Pancreas (tissue), 10 donors: ENCODE results near the gene GP2. TPM values are rescaled to one million over a fixed set of nuclear protein-coding genes. Genes with fewer than 3 reads are reported as not detected.

ENCODE experiments used
- ATAC-seq, 4 donors: fragments of 200-7000 bp; cut with Tn5 transposase; one replicate each; pipeline versions ENCODE4 v1.8.0 to v1.9.1; 2020; ENCODE audit warnings: mild to moderate bottlenecking in 4 of 4, moderate library complexity in 4 of 4
- DNase-seq, 6 donors: peaks; one replicate each; pipeline ENCODE4 v3.0.0-alpha.2; 2020
- FAIRE-seq: peaks from 2 replicates; lab custom pipeline; 2012; peaks lifted over from hg19 to GRCh38; lab: Jason Lieb, UNC
- H3K27ac ChIP-seq, 4 donors: fragments of 200-600 bp; sonication (generic); 1 replicate in 3 of 4; 2 replicates in 1 of 4; pipeline versions ENCODE4 v1.5.0 to v1.8.0; 2020
- H3K27me3 ChIP-seq, 4 donors: fragments of 200-600 bp; one replicate each; pipeline ENCODE4 v1.8.0; 2021
- H3K36me3 ChIP-seq, 3 donors: fragments of 200-600 bp; sonication (generic) in 1 of 3; one replicate each; pipeline versions ENCODE4 v1.5.0 to v1.8.0; 2020 to 2021
- H3K4me1 ChIP-seq, 3 donors: fragments of 200-600 bp; one replicate each; pipeline ENCODE4 v1.8.0; 2021
- H3K4me3 ChIP-seq, 4 donors: fragments of 200-600 bp; sonication (generic) in 2 of 4; one replicate each; pipeline versions ENCODE4 v1.5.0 to v1.8.0; 2020 to 2021
- H3K9me3 ChIP-seq, 4 donors: fragments of 200-600 bp; one replicate each; pipeline ENCODE4 v1.8.0; 2021
- CTCF ChIP-seq, 4 donors: fragments of 200-600 bp; sonication (generic) in 3 of 4; IDR thresholded peaks; one replicate each; pipeline versions ENCODE4 v1.5.0 to v1.8.0; 2021; ENCODE audit warnings: antibody characterized with exemption in 4 of 4
- WGBS, 2 donors: extraction: QIAGEN DNeasy Blood & Tissue Kit; methylation state at CpG; one replicate each; pipeline ENCODE4 v1.1.7; 2013; 5-methylcytosine and 5-hydroxymethylcytosine counted together
- intact Hi-C, 3 donors: fragments of 100-400 bp; cut with DNase I; formaldehyde crosslinking; loops; one replicate each; pipeline versions ENCODE4 v1.11.1 to v1.14.2; 2022
- polyA plus RNA-seq, 2 donors: library from polyadenylated mRNA; stranded (reverse); fragments of 200-250 nt; gene quantifications; one replicate each; pipeline ENCODE4 v1.2.3, GENCODE V29; 2013
- total RNA-seq, 6 donors: library from RNA; stranded (reverse); fragmentation: NEBNext Ultra II Directional in 4 of 6; extraction: Animal tissue kit (Norgen Biotek cat#: 25700) in 4 of 6; gene quantifications; one replicate each; pipeline versions ENCODE4 v1.2.1 to v1.2.4, GENCODE V29; 2021 to 2023
- donor health status: healthy with polysubstance abuse.
- donor health status: DM: no; HTN: no; CAD: no; lungs with moderate emphysema.
- donor health status: DM: no; HTN: no; CAD: no.
- donor health status: control.
- donor health status: control.
- donor health status: Bipolar disorder and iron deficiency.
- donor health status: DM: yes; HTN: yes; CAD: no.
- donor health status: DM: no; HTN: no; CAD: no.
- donor health status: DM: no; HTN: no; CAD: no.
- donor health status: DM: yes; HTN: yes; CAD: no.

GP2 gene
- total and polyA plus RNA-seq, 8 donors: 7,130 to 38,505 (median 21,110) TPM

- peak in 2 of 4 donors; percentile 15 to 18 for TF ChIP-seq CTCF (IDR thresholded peaks at IDR 0.05)
- no peaks in the 10 kb centered on the region for H3K36me3 ChIP-seq
- intact Hi-C loops: no loop called here
- peaks cover 7 to 15% (median 14%) of the 10 kb centered on the region in 3 donors for H3K4me1 ChIP-seq
- 30 to 32% methylated on average over 65 to 77 of the region's 77 CpGs for WGBS, 2 donors
- H3K27me3 ChIP-seq: no peaks in the 10 kb centered on the region
- FAIRE-seq (no peak), ATAC-seq (peak; percentile 66 to 81 (median 76)), DNase-seq (peak; percentile 59 to 88 (median 67))
- peak overlapping the region in 3 of 4 donors; percentile 0 to 27 (median 9) for H3K4me3 ChIP-seq
- H3K9me3 ChIP-seq: no peaks in the 10 kb centered on the region
- H3K27ac ChIP-seq: peak overlapping the region; percentile 53 to 62 (median 58)
Measured at GRCh38 chr16:20348365-20349185, 21.3 kb upstream of the GP2 start.

GRCh38 chr16:20347666-20348364, 20.5 kb upstream of the GP2 start:
- TF ChIP-seq CTCF (IDR thresholded peaks at IDR 0.05): no peak
- Histone ChIP-seq H3K4me3 (peak overlapping the region in 3 of 4 donors; percentile 0 to 27 (median 9)), H3K4me1 (peaks cover 7% of the 10 kb centered on the region in 3 donors), H3K27ac (peak overlapping the region; percentile 53 to 62 (median 58)), H3K9me3 (no peaks in the 10 kb centered on the region), H3K27me3 (no peaks in the 10 kb centered on the region), H3K36me3 (no peaks in the 10 kb centered on the region)
- intact Hi-C loops: no loop called here
- ATAC-seq (peak; percentile 55 to 75 (median 60)), DNase-seq (peak in 3 of 6 donors; percentile 55 to 71 (median 56)), FAIRE-seq (no peak)
- 55 to 57% methylated on average over 12 of the region's 12 CpGs for WGBS, 2 donors

GRCh38 chr16:20344611-20345010, 17.3 kb upstream of the GP2 start:
- intact Hi-C loops: no loop called here
- ATAC-seq (no peak), FAIRE-seq (no peak), DNase-seq (no peak)
- Histone ChIP-seq H3K4me3 (no peak overlapping the region), H3K4me1 (no peaks in the 10 kb centered on the region), H3K36me3 (no peaks in the 10 kb centered on the region), H3K27me3 (no peaks in the 10 kb centered on the region), H3K27ac (no peak overlapping the region), H3K9me3 (no peaks in the 10 kb centered on the region)
- WGBS, 2 donors: 74 to 82% methylated on average over 5 of the region's 5 CpGs
- TF ChIP-seq CTCF (IDR thresholded peaks at IDR 0.05): no peak

- H3K4me3 ChIP-seq: no peak overlapping the region
- intact Hi-C loops: no loop called here
- 92% methylated on average over 3 of the region's 3 CpGs for WGBS, 2 donors
- H3K9me3 ChIP-seq: no peaks in the 10 kb centered on the region
- H3K27me3 ChIP-seq: no peaks in the 10 kb centered on the region
- no peak for TF ChIP-seq CTCF (IDR thresholded peaks at IDR 0.05)
- no peaks in the 10 kb centered on the region for H3K36me3 ChIP-seq
- no peak for FAIRE-seq
- H3K27ac ChIP-seq: no peak overlapping the region
- peaks cover 0 to 10% (median 0%) of the 10 kb centered on the region in 3 donors for H3K4me1 ChIP-seq
- no peak for ATAC-seq
- no peak for DNase-seq
Measured at GRCh38 chr16:20339744-20340143, 12.4 kb upstream of the GP2 start.
